ENCODE results near the gene SELENOI.
A peak's percentile ranks its signal among the peaks of the same experiment; 100 is the strongest.
"Not testable (repeated sequence)": the region's sequence is repeated elsewhere in the genome, so short reads cannot be mapped to it uniquely, and the experiment has no call there.

SELENOI gene

GRCh38 chr2:26359886-26360473, 14.0 kb downstream of the SELENOI start:
- DNase-seq = no peak

- no peak for DNase-seq
Measured at GRCh38 chr2:26363323-26363722, 17.4 kb downstream of the SELENOI start.

- DNase-seq = no peak
Measured at GRCh38 chr2:26363958-26364357, 18.0 kb downstream of the SELENOI start.

GRCh38 chr2:26364669-26365068, 18.7 kb downstream of the SELENOI start:
- DNase-seq = no peak

- DNase-seq = no peak
Measured at GRCh38 chr2:26366957-26367356, 21.0 kb downstream of the SELENOI start.

GRCh38 chr2:26369664-26370063, 23.7 kb downstream of the SELENOI start:
- DNase-seq = not testable (repeated sequence)

- DNase-seq = not testable (repeated sequence)
Measured at GRCh38 chr2:26370909-26371308, 25.0 kb downstream of the SELENOI start.

- no peak for DNase-seq
Measured at GRCh38 chr2:26376799-26377198, 30.9 kb downstream of the SELENOI start.

- DNase-seq = peak in 1 of 2 experiments; percentile 11
Measured at GRCh38 chr2:26380281-26380680, 34.3 kb downstream of the SELENOI start.

- no peak for DNase-seq
Measured at GRCh38 chr2:26382564-26382963, 36.6 kb downstream of the SELENOI start.

GRCh38 chr2:26384183-26384582, 38.2 kb downstream of the SELENOI start:
- no peak for DNase-seq

GRCh38 chr2:26384597-26384996, 38.7 kb downstream of the SELENOI start:
- no peak for DNase-seq

- DNase-seq = no peak
Measured at GRCh38 chr2:26387189-26387588, 41.2 kb downstream of the SELENOI start.

- DNase-seq = no peak
Measured at GRCh38 chr2:26394694-26395093, 48.8 kb downstream of the SELENOI start.

- DNase-seq = no peak
Measured at GRCh38 chr2:26395394-26395793, 49.5 kb downstream of the SELENOI start.

- no peak for DNase-seq
Measured at GRCh38 chr2:26396734-26397298, 50.9 kb downstream of the SELENOI start.

- DNase-seq = peak; percentile 70 to 90
Measured at GRCh38 chr2:26399771-26400376, 53.9 kb downstream of the SELENOI start.

GRCh38 chr2:26400723-26401122, 54.8 kb downstream of the SELENOI start:
- DNase-seq = no peak

- DNase-seq = peak; percentile 49 to 54
Measured at GRCh38 chr2:26401739-26402541, 56.0 kb downstream of the SELENOI start, which contains the start of gene DRC1. Gene DRC1, plus strand, starts transcription at chr2:26401920. Its CDS starts 70 bp downstream, at chr2:26401990.

GRCh38 chr2:26407526-26407925, 61.6 kb downstream of the SELENOI start:
- no peak for DNase-seq

GRCh38 chr2:26409785-26410184, 63.8 kb downstream of the SELENOI start:
- DNase-seq = no peak

GRCh38 chr2:26410764-26411243, 64.9 kb downstream of the SELENOI start:
- no peak for DNase-seq

GRCh38 chr2:26411419-26411818, 65.5 kb downstream of the SELENOI start:
- DNase-seq = no peak

Data from NCI-H2081 (cell line).